Stimulated activated effector memory CD8-positive, alpha-beta T cell treated with anti-CD3 and anti-CD28 coated beads, Interleukin-12 subunit alpha, Interleukin-12 subunit beta, amount 100 ng/mL, for 72 hours (primary cell): ENCODE data around the gene MSANTD7.
"Not testable (repeated sequence)": the region's sequence is repeated elsewhere in the genome, so short reads cannot be mapped to it uniquely, and the experiment has no call there.

Source experiments
- ATAC-seq: fragments of 150-1000 bp; cut with Tn5 transposase; 2 replicates; pipeline ENCODE4 v1.10.0; 2021
- DNase-seq, 2 donors: peaks; one replicate each; pipeline ENCODE4 v3.0.0; 2021 to 2022; ENCODE audit warnings: low spot score in 2 of 2
- H3K27ac Mint-ChIP-seq: one replicate; pipeline ENCODE4 v1.8.0; 2022; ENCODE audit warnings: mild to moderate bottlenecking, mixed read lengths
- H3K36me3 Mint-ChIP-seq: one replicate; pipeline ENCODE4 v1.8.0; 2022; ENCODE audit warnings: mild to moderate bottlenecking, mixed read lengths
- H3K4me1 Mint-ChIP-seq: one replicate; pipeline ENCODE4 v1.8.0; 2022; ENCODE audit warnings: mixed read lengths
- H3K4me3 Mint-ChIP-seq: one replicate; pipeline ENCODE4 v1.8.0; 2022; ENCODE audit warnings: mild to moderate bottlenecking, mixed read lengths
- H3K9me3 Mint-ChIP-seq: one replicate; pipeline ENCODE4 v1.8.0; 2022; ENCODE audit warnings: mixed read lengths

MSANTD7 gene

GRCh38 chr10:14859043-14859442, 20.9 kb downstream of the MSANTD7 start:
- Mint-ChIP-seq H3K36me3 (peaks cover 83% of the 10 kb centered on the region), H3K4me3 (no peak overlapping the region), H3K27ac (peak overlapping the region; percentile 45), H3K9me3 (no peaks in the 10 kb centered on the region), H3K4me1 (peaks cover 15% of the 10 kb centered on the region)
- DNase-seq (no peak), ATAC-seq (no peak)

- Mint-ChIP-seq H3K4me3 (no peak overlapping the region), H3K36me3 (peaks cover 81% of the 10 kb centered on the region), H3K9me3 (no peaks in the 10 kb centered on the region), H3K27ac (peak overlapping the region; percentile 77), H3K4me1 (peaks cover 15% of the 10 kb centered on the region)
- no peak for DNase-seq
- no peak for ATAC-seq
Observed at GRCh38 chr10:14859775-14860174, 21.7 kb downstream of the MSANTD7 start.

- H3K36me3 Mint-ChIP-seq: peaks cover 75% of the 10 kb centered on the region
- DNase-seq (no peak), ATAC-seq (no peak)
- no peaks in the 10 kb centered on the region for H3K9me3 Mint-ChIP-seq
- H3K4me3 Mint-ChIP-seq: no peak overlapping the region
- H3K4me1 Mint-ChIP-seq: peaks cover 15% of the 10 kb centered on the region
- peak overlapping the region; percentile 77 for H3K27ac Mint-ChIP-seq
Observed at GRCh38 chr10:14860791-14861190, 22.7 kb downstream of the MSANTD7 start.

GRCh38 chr10:14864466-14864865, 26.4 kb downstream of the MSANTD7 start:
- H3K4me1 Mint-ChIP-seq, H3K27ac Mint-ChIP-seq, DNase-seq, H3K4me3 Mint-ChIP-seq, H3K9me3 Mint-ChIP-seq, ATAC-seq: not testable (repeated sequence)
- H3K36me3 Mint-ChIP-seq: peaks cover 76% of the 10 kb centered on the region

GRCh38 chr10:14864871-14865270, 26.8 kb downstream of the MSANTD7 start:
- H3K36me3 Mint-ChIP-seq: peaks cover 78% of the 10 kb centered on the region
- H3K4me1 Mint-ChIP-seq, ATAC-seq: not testable (repeated sequence)

GRCh38 chr10:14873090-14873760, 35.1 kb downstream of the MSANTD7 start:
- no peak for DNase-seq
- H3K4me3 Mint-ChIP-seq: no peak overlapping the region
- H3K9me3 Mint-ChIP-seq: no peaks in the 10 kb centered on the region
- peaks cover 17% of the 10 kb centered on the region for H3K4me1 Mint-ChIP-seq
- peak overlapping the region; percentile 32 for H3K27ac Mint-ChIP-seq
- peaks cover 51% of the 10 kb centered on the region for H3K36me3 Mint-ChIP-seq
- ATAC-seq: peak; percentile 60

More at GRCh38 chr10:14864871-14865270, 26.8 kb downstream of the MSANTD7 start:
- DNase-seq, H3K9me3 Mint-ChIP-seq, H3K27ac Mint-ChIP-seq, H3K4me3 Mint-ChIP-seq: not testable (repeated sequence)

GRCh38 chr10:14875941-14876340, 37.8 kb downstream of the MSANTD7 start:
- H3K36me3 Mint-ChIP-seq: peaks cover 30% of the 10 kb centered on the region
- no peak for ATAC-seq
- H3K4me3 Mint-ChIP-seq: no peak overlapping the region

GRCh38 chr10:14876764-14877163, 38.7 kb downstream of the MSANTD7 start:
- peaks cover 22% of the 10 kb centered on the region for H3K36me3 Mint-ChIP-seq
- H3K4me3 Mint-ChIP-seq: peak overlapping the region; percentile 92
- DNase-seq (no peak), ATAC-seq (no peak)
- H3K9me3 Mint-ChIP-seq: no peaks in the 10 kb centered on the region
- peaks cover 29% of the 10 kb centered on the region for H3K4me1 Mint-ChIP-seq
- H3K27ac Mint-ChIP-seq: peak overlapping the region; percentile 38

More at GRCh38 chr10:14875941-14876340, 37.8 kb downstream of the MSANTD7 start:
- H3K9me3 Mint-ChIP-seq: no peaks in the 10 kb centered on the region
- H3K27ac Mint-ChIP-seq: no peak overlapping the region
- H3K4me1 Mint-ChIP-seq: peaks cover 29% of the 10 kb centered on the region
- no peak for DNase-seq

- Mint-ChIP-seq H3K4me3 (peak within 1 kb of the TSS; percentile 92), H3K36me3 (peaks cover 11% of the 10 kb centered on the region), H3K27ac (peak within 1 kb of the TSS; percentile 89), H3K4me1 (peaks cover 34% of the 10 kb centered on the region), H3K9me3 (no peaks in the 10 kb centered on the region)
- ATAC-seq (peak; percentile 97), DNase-seq (peak; percentile 94 to 96)
Observed at GRCh38 chr10:14878266-14879123, 40.4 kb downstream of the MSANTD7 start, which contains the start of gene SUV39H2. Gene SUV39H2, plus strand, starts transcription at chr10:14878866. Its CDS starts 23 bp downstream, at chr10:14878889.

- peaks cover 39% of the 10 kb centered on the region for H3K4me1 Mint-ChIP-seq
- DNase-seq (peak in 1 of 2 donors; percentile 18), ATAC-seq (peak; percentile 27)
- H3K27ac Mint-ChIP-seq: peak overlapping the region; percentile 89
- H3K9me3 Mint-ChIP-seq: no peaks in the 10 kb centered on the region
- H3K36me3 Mint-ChIP-seq: peaks cover 14% of the 10 kb centered on the region
- H3K4me3 Mint-ChIP-seq: peak overlapping the region; percentile 92
Observed at GRCh38 chr10:14879124-14879927, 41.2 kb downstream of the MSANTD7 start.

- H3K4me3 Mint-ChIP-seq: peak overlapping the region; percentile 92
- DNase-seq (no peak), ATAC-seq (no peak)
- H3K4me1 Mint-ChIP-seq: peaks cover 39% of the 10 kb centered on the region
- H3K9me3 Mint-ChIP-seq: no peaks in the 10 kb centered on the region
- H3K36me3 Mint-ChIP-seq: peaks cover 14% of the 10 kb centered on the region
- H3K27ac Mint-ChIP-seq: peak overlapping the region; percentile 89
Observed at GRCh38 chr10:14879928-14880193, 41.8 kb downstream of the MSANTD7 start.

GRCh38 chr10:14880229-14880628, 42.1 kb downstream of the MSANTD7 start:
- DNase-seq (no peak), ATAC-seq (no peak)
- Mint-ChIP-seq H3K4me1 (peaks cover 39% of the 10 kb centered on the region), H3K4me3 (peak overlapping the region; percentile 92), H3K9me3 (no peaks in the 10 kb centered on the region), H3K27ac (no peak overlapping the region), H3K36me3 (peaks cover 14% of the 10 kb centered on the region)

- Mint-ChIP-seq H3K4me3 (no peak overlapping the region), H3K27ac (no peak overlapping the region), H3K36me3 (peaks cover 14% of the 10 kb centered on the region), H3K9me3 (no peaks in the 10 kb centered on the region), H3K4me1 (peaks cover 22% of the 10 kb centered on the region)
- DNase-seq (no peak), ATAC-seq (peak; percentile 44)
Observed at GRCh38 chr10:14884082-14884481, 46.0 kb downstream of the MSANTD7 start.
